T-helper 17 cell (primary cell): ENCODE results near the gene EVI5. TPM values are rescaled to one million over a fixed set of nuclear protein-coding genes. Genes with fewer than 3 reads are reported as not detected.
"Not testable (repeated sequence)": the region's sequence is repeated elsewhere in the genome, so short reads cannot be mapped to it uniquely, and the experiment has no call there.

Experiments
- ATAC-seq: fragments of 150-1000 bp; cut with Tn5 transposase; 2 replicates; pipeline ENCODE4 v1.10.0; 2021; ENCODE audit warnings: mild to moderate bottlenecking, moderate library complexity
- DNase-seq, 3 donors: peaks; one replicate each; pipeline versions ENCODE4 v3.0.0 to v3.0.0-alpha.2; 2020 to 2021
- H3K9me3 ChIP-seq: one replicate; pipeline ENCODE4 v1.7.0; 2013; ENCODE audit warnings: low read length, mild to moderate bottlenecking; ENCODE audit not compliant: control insufficient read depth, poor library complexity, severe bottlenecking
- H3K27ac Mint-ChIP-seq: one replicate; pipeline ENCODE4 v1.8.0; 2022; ENCODE audit warnings: mild to moderate bottlenecking, moderate library complexity, mixed read lengths
- H3K27me3 Mint-ChIP-seq: one replicate; pipeline ENCODE4 v1.8.0; 2022; ENCODE audit warnings: mixed read lengths
- H3K36me3 Mint-ChIP-seq: one replicate; pipeline ENCODE4 v1.8.0; 2022; ENCODE audit warnings: low read depth, mixed read lengths
- H3K4me1 Mint-ChIP-seq: one replicate; pipeline ENCODE4 v1.8.0; 2022; ENCODE audit warnings: mild to moderate bottlenecking, mixed read lengths
- H3K4me3 Mint-ChIP-seq: one replicate; pipeline ENCODE4 v1.8.0; 2022; ENCODE audit warnings: mild to moderate bottlenecking, moderate library complexity, mixed read lengths
- total RNA-seq, 4 donors: library from RNA in 2 of 4; stranded (reverse) in 2 of 4; gene quantifications; one replicate each; pipeline ENCODE4 v1.2.3 and lab custom pipeline; 2022 to 2026

Gene EVI5
- total RNA-seq, 2 donors from 2014 or later, result 0.70 to 0.80 TPM

DNA sequence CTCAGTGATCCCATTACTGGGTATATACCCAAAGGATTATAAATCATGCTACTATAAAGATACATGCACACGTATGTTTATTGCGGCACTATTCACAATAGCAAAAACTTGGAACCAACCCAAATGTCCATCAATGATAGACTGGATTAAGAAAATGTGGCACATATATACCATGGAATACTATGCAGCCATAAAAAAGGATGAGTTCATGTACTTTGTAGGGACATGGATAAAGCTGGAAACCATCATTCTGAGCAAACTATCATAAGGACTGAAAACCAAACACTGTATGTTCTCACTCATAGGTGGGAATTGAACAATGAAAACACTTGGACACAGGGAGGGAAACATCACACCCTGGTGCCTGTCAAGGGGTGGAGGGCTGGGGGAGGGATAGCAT, 63.8 kb downstream of the EVI5 start:
- not testable (repeated sequence) for H3K4me3 Mint-ChIP-seq, ATAC-seq, H3K27ac Mint-ChIP-seq, H3K9me3 ChIP-seq, H3K4me1 Mint-ChIP-seq, H3K27me3 Mint-ChIP-seq, DNase-seq, H3K36me3 Mint-ChIP-seq

DNA sequence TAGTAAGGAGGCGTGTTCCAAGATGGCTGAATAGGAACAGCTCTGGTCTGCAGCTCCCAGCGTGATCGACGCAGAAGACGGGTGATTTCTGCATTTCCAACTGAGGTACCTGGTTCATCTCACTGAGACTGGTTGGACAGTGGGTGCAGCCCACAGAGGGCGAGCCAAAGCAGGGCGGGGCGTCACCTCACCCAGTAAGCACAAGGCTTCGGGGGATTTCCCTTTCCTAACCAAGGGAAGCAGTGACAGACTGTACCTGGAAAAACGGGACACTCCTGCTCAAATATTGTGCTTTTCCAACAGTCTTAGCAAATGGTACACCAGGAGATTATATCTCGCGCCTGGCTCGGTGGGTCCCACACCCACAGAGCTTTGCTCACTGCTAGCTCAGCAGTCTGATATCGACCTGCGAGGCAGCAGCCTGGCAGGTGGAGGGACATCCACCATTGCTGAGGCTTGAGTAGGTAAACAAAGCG, 69.4 kb downstream of the EVI5 start:
- not testable (repeated sequence) for H3K4me3 Mint-ChIP-seq, H3K9me3 ChIP-seq, DNase-seq, H3K36me3 Mint-ChIP-seq, H3K4me1 Mint-ChIP-seq, H3K27ac Mint-ChIP-seq, ATAC-seq
- H3K27me3 Mint-ChIP-seq, result peaks cover 20% of the 10 kb centered on the region

DNA sequence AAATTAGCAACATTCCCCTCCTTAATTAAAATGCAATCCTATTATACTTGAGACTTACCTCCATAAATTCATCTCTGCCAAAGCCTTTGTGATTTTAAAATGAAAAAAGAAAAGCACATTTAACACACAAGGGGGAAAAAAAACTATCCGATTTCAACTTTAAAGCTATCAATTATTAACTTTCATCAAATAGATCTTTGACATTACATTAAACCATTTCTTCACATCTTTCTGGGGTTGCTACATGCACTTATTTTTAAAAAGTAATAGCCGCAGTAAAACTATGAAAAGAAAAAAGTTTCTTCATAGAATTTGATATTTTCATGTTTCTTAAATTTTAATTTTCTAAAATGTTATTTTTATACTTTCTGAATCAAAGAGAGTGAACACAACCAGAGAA, 71.0 kb downstream of the EVI5 start:
- H3K27me3 Mint-ChIP-seq, result peaks cover 20% of the 10 kb centered on the region
- H3K4me3 Mint-ChIP-seq, result no peak overlapping the region
- ATAC-seq, result no peak
- H3K9me3 ChIP-seq, result no peaks in the 10 kb centered on the region
- H3K36me3 Mint-ChIP-seq, result peaks cover 4% of the 10 kb centered on the region
- no peak for DNase-seq
- peaks cover 2% of the 10 kb centered on the region for H3K4me1 Mint-ChIP-seq
- H3K27ac Mint-ChIP-seq, result no peak overlapping the region

DNA sequence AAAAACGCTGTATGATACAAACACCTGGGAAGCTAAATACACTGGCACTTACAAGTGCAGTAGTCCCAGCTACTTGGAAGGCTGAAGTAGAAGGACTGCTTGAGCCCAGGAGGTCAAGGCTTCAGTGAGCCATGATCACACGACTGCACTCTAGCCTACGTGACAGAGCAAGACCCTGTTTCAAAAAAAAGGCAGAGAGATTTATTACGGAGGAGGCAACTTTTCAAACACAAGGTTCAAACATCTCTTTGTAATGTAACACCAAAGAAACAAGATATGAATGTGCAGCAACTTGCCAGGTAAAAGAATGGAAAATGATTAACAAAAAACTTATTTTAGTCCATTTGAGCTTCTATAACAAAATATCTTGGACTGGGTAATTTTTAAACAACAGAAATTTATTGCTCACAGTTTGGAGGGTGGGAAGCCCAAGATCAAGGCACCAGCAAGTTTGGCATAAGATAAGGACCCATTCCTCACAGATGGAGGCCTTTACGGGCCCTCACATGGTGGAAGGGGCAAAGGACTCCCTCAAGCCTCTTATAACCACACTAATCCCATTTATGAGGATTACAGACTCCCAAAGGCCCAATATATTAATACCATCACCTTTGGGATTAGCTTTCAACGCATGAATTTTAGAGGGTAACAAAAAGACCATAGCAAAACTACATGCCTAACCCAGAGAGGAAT, 73.3 kb downstream of the EVI5 start:
- Mint-ChIP-seq H3K4me1 (peaks cover 2% of the 10 kb centered on the region), H3K4me3 (no peak overlapping the region), H3K27ac (no peak overlapping the region), H3K27me3 (peaks cover 20% of the 10 kb centered on the region), H3K36me3 (peaks cover 4% of the 10 kb centered on the region)
- no peaks in the 10 kb centered on the region for H3K9me3 ChIP-seq
- ATAC-seq (no peak), DNase-seq (no peak)

DNA sequence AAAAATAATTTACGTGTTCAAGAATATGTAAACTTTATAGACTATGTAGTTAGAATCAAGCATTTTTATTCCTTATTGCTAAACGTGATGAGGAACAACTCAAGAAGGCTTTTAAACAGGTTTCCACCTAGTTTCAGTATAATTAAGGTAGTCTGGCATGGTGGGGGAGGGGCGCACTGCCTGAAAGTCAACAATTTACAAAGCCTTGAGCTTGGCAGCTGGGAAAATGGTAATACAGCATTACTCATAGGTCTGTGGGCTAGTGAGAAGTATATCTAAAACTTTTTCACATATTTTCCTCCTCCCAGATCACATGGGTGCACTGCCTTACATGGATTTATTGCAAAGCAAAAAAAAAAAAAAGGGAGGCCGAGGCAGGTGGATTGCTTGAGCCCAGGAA, 75.2 kb downstream of the EVI5 start:
- peaks cover 2% of the 10 kb centered on the region for H3K36me3 Mint-ChIP-seq
- no peak overlapping the region for H3K4me3 Mint-ChIP-seq
- peaks cover 6% of the 10 kb centered on the region for H3K27me3 Mint-ChIP-seq
- H3K4me1 Mint-ChIP-seq, result peaks cover 2% of the 10 kb centered on the region
- no peak overlapping the region for H3K27ac Mint-ChIP-seq
- no peaks in the 10 kb centered on the region for H3K9me3 ChIP-seq
- no peak for DNase-seq
- no peak for ATAC-seq

DNA sequence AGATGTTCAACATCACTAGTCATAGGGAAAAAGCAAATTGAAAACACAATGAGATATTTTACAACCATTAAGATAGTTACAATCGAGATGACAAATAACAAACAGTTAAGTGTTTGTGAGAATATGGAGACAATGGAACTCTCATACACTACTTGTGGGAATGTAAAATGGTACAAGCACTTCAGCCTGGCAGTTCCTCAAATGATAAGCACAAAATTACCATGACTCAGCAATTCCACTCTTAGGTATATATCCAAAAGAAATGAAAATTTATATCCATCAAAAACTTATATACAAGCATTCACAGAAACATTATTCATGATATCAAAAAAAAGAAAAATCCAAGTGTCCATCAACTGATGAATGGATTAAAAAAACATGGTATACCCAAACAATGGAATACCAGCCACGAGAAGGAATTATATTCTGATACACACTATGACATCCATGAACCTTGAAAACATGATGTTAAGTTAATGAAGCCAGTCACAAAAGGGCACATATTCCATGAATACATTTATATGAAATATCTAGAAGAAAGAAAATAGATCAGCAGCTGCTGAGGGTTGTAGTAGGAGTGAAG, 76.4 kb downstream of the EVI5 start:
- Mint-ChIP-seq H3K27ac (no peak overlapping the region), H3K36me3 (peaks cover 2% of the 10 kb centered on the region), H3K4me3 (no peak overlapping the region), H3K4me1 (peaks cover 2% of the 10 kb centered on the region), H3K27me3 (peaks cover 6% of the 10 kb centered on the region)
- no peak for DNase-seq
- ATAC-seq, result no peak
- H3K9me3 ChIP-seq, result no peaks in the 10 kb centered on the region

DNA sequence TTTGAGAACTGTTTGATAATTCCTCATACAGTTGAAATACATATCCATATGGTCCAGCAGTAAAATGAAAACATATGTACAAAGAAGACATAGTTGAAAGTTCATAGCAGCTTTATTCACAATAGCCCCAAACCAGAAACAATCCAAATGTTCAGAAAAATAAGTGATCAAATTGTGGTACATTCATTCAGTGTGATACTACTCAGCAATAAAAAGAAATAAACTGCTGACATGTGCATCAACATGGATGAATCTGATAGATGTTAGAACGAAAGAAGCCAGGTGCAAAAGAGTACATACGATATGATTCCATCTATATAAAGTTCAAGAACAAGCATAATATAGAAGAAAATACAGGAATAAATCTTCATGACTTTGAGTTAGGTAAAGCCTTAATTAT, 77.2 kb downstream of the EVI5 start:
- Mint-ChIP-seq H3K36me3 (peaks cover 2% of the 10 kb centered on the region), H3K4me3 (no peak overlapping the region), H3K27me3 (peaks cover 6% of the 10 kb centered on the region), H3K4me1 (peaks cover 2% of the 10 kb centered on the region), H3K27ac (no peak overlapping the region)
- ATAC-seq (no peak), DNase-seq (no peak)
- H3K9me3 ChIP-seq, result no peaks in the 10 kb centered on the region

DNA sequence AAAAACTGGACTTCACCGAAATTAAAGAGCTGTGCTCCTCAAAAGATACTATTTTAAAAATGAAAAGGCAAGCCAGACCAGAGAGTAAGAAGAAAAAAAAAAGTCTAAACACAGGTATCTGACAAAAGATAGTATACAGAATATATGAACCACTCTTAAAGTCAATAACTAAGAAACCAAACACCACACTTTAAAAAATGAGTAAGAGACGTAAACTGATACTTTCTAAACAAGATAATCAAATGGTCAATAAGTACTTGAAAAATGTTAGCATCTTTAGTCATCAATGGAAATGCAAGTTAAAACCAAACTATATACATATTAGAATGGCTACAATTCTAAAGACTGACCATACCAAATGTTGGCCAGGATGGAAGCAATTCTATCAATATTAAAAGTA, 77.6 kb downstream of the EVI5 start:
- DNase-seq, result no peak
- H3K9me3 ChIP-seq, result no peaks in the 10 kb centered on the region
- peaks cover 6% of the 10 kb centered on the region for H3K27me3 Mint-ChIP-seq
- H3K4me3 Mint-ChIP-seq, result no peak overlapping the region
- peaks cover 2% of the 10 kb centered on the region for H3K36me3 Mint-ChIP-seq
- ATAC-seq, result no peak
- H3K4me1 Mint-ChIP-seq, result peaks cover 2% of the 10 kb centered on the region
- H3K27ac Mint-ChIP-seq, result no peak overlapping the region

DNA sequence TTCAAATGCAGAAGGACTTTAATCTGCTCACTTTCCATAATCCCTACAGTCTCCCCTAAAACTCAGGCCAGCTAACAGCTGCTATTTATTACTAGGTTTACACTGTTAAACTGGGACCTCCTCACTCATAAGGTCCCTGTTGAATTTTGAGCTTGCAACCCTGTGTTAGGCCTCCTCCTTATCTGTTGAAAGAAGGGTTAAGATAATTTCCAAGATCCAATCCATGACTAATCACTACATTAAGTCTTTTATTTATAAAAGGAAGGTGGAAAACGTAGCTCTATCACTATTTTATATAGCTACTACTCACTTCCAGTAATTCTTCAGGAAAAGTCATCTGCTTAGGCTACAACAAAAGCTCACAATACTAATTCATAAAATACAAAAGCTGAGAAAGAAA, 79.5 kb downstream of the EVI5 start:
- H3K27me3 Mint-ChIP-seq, result no peaks in the 10 kb centered on the region
- H3K4me1 Mint-ChIP-seq, result no peaks in the 10 kb centered on the region
- no peaks in the 10 kb centered on the region for H3K36me3 Mint-ChIP-seq
- H3K9me3 ChIP-seq, result no peaks in the 10 kb centered on the region
- no peak overlapping the region for H3K4me3 Mint-ChIP-seq
- DNase-seq, result no peak
- ATAC-seq, result no peak
- no peak overlapping the region for H3K27ac Mint-ChIP-seq

DNA sequence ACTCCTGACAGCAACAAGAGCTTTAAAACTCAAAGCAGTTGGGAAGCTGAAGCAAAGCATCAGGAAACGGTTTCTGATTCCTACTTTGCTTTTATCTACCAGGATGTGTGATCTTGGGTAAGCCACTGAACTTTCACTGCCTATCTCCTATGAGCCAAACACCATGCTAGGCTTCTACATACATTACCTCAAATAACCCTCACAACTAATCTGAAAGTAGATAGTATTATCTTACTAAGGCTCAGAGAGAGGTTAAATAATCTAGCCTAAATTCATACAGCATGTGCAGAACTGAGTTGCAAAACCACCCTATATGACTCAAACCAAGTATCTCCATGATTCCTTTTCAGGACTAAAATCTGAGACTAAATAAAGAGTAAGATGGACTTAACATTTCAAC, 83.8 kb downstream of the EVI5 start:
- Mint-ChIP-seq H3K4me3 (no peak overlapping the region), H3K27me3 (peaks cover 6% of the 10 kb centered on the region), H3K27ac (no peak overlapping the region), H3K36me3 (no peaks in the 10 kb centered on the region), H3K4me1 (no peaks in the 10 kb centered on the region)
- H3K9me3 ChIP-seq, result no peaks in the 10 kb centered on the region
- no peak for DNase-seq
- no peak for ATAC-seq

DNA sequence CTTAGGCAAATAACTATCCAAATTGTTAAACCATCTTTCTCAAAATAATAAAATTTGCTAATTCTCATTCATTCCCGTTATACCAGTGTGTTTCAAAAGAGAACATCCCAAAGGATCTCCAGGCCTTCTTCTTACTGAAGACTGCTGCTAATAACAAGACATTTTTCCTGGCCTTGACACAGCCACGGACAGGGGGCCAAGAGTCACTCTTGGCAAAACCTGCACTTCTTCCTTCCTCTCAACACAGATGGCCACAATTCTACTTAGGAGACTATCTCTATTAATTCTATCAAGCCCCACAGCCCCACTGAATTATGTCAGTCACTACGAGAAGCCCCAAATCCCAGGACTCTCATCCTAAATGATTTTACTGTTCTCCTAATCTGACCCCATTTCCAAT, 86.0 kb downstream of the EVI5 start:
- Mint-ChIP-seq H3K27me3 (peaks cover 6% of the 10 kb centered on the region), H3K4me1 (no peaks in the 10 kb centered on the region), H3K27ac (no peak overlapping the region), H3K36me3 (no peaks in the 10 kb centered on the region), H3K4me3 (no peak overlapping the region)
- DNase-seq, result no peak
- no peaks in the 10 kb centered on the region for H3K9me3 ChIP-seq
- ATAC-seq, result no peak

DNA sequence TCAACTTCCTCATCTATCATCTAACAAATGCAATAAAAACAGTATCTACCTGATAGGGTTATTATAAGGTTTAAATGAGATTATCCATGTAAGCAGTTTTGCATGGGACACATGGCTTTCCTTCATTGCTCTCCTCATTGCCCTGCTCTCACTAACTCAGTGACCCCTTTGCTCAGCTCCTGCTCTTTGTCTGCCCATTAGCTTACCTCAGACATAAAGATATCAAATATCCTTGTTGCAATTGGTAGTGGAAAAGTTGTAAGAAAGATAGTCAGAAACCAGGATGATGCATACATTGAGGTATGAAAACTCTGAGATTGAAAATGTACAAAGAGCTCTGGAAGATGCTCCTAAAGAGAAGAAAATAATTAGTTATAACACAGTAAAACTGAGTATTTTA, 89.8 kb downstream of the EVI5 start:
- H3K4me3 Mint-ChIP-seq, result no peak overlapping the region
- peaks cover 13% of the 10 kb centered on the region for H3K27me3 Mint-ChIP-seq
- H3K36me3 Mint-ChIP-seq, result no peaks in the 10 kb centered on the region
- DNase-seq, result no peak
- peaks cover 8% of the 10 kb centered on the region for H3K4me1 Mint-ChIP-seq
- H3K9me3 ChIP-seq, result no peaks in the 10 kb centered on the region
- H3K27ac Mint-ChIP-seq, result no peak overlapping the region
- ATAC-seq, result no peak

DNA sequence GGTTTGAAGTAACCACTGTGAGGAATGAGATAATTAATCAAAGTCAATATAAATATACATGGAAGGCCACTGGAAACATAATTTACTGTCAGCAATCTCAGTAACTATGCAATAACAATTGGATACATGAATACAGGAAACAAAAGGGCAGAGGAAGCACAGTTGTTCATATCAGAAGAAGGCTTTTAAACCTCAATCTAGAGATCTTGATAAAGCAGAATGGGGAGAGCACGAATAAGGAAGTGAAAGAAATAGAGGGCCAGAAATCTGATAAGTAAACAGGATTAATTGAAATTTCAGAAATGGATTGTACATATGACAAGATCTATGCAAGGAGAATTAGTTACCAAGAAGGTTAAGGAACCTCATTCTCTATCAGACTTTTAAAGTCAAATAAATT, 93.0 kb downstream of the EVI5 start:
- Mint-ChIP-seq H3K27ac (no peak overlapping the region), H3K36me3 (no peaks in the 10 kb centered on the region), H3K4me1 (peaks cover 8% of the 10 kb centered on the region), H3K4me3 (no peak overlapping the region), H3K27me3 (peaks cover 8% of the 10 kb centered on the region)
- no peak for DNase-seq
- ATAC-seq, result no peak
- H3K9me3 ChIP-seq, result no peaks in the 10 kb centered on the region
